Spleen (tissue), 11 donors: Measurements from ENCODE around the gene FMN2. TPM values are rescaled to one million over a fixed set of nuclear protein-coding genes. Genes with fewer than 3 reads are reported as not detected.

ENCODE experiments used
- DNase-seq: peaks from one replicate; pipeline ENCODE4 v3.0.0-alpha.2; 2020
- H3K27ac ChIP-seq, 8 donors: fragments of 200-600 bp; sonication (generic) in 7 of 8; 1 replicate in 4 of 8; 2 replicates in 4 of 8; pipeline versions ENCODE4 v1.5.0 to v1.8.0; 2016 to 2021; ENCODE audit warnings: inconsistent platforms in 4 of 8, mild to moderate bottlenecking in 4 of 8, moderate library complexity in 1 of 8
- H3K27me3 ChIP-seq, 7 donors: fragments of 200-600 bp; sonication (generic) in 6 of 7; replicated peaks in 1 of 7; 1 replicate in 4 of 7; 2 replicates in 3 of 7; pipeline versions ENCODE4 v1.5.0 to v1.8.0; 2016 to 2021; ENCODE audit warnings: inconsistent platforms in 3 of 7, mild to moderate bottlenecking in 1 of 7
- H3K36me3 ChIP-seq, 6 donors: fragments of 200-600 bp; sonication (generic) in 5 of 6; 1 replicate in 4 of 6; 2 replicates in 2 of 6; pipeline versions ENCODE4 v1.5.0 to v1.8.0; 2016 to 2021; ENCODE audit warnings: inconsistent platforms in 2 of 6
- H3K4me1 ChIP-seq, 6 donors: fragments of 200-600 bp; sonication (generic) in 5 of 6; 1 replicate in 3 of 6; 2 replicates in 3 of 6; pipeline versions ENCODE4 v1.5.0 to v1.8.0; 2016 to 2021; ENCODE audit warnings: inconsistent platforms in 3 of 6
- H3K4me3 ChIP-seq, 8 donors: fragments of 200-600 bp; sonication (generic) in 7 of 8; 1 replicate in 4 of 8; 2 replicates in 4 of 8; pipeline versions ENCODE4 v1.5.0 to v1.8.0; 2016 to 2021; ENCODE audit warnings: inconsistent platforms in 4 of 8, mild to moderate bottlenecking in 4 of 8, moderate library complexity in 2 of 8
- H3K9me3 ChIP-seq, 8 donors: fragments of 200-600 bp; sonication (generic) in 7 of 8; 1 replicate in 4 of 8; 2 replicates in 4 of 8; pipeline versions ENCODE4 v1.5.0 to v1.8.0; 2016 to 2021; ENCODE audit warnings: inconsistent platforms in 4 of 8
- CTCF ChIP-seq, 11 experiments: fragments of 200-600 bp in 7 of 11; fragments of 450-650 bp in 4 of 11; sonication (generic) in 4 of 11; IDR thresholded peaks in 8 of 11; conservative IDR thresholded peaks in 3 of 11; 1 replicate in 7 of 11; 2 replicates in 4 of 11; pipeline versions ENCODE4 v1.4.0 to v1.8.0; 2016 to 2021; ENCODE audit warnings: antibody characterized with exemption in 11 of 11, inconsistent platforms in 4 of 11, mild to moderate bottlenecking in 1 of 11
- POLR2A ChIP-seq, 3 donors: fragments of 450-650 bp; IDR thresholded peaks; one replicate each; pipeline ENCODE4 v1.5.1; 2017; ENCODE audit warnings: antibody characterized with exemption in 3 of 3, mild to moderate bottlenecking in 1 of 3
- POLR2AphosphoS5 ChIP-seq, 3 donors: sonication (generic); formaldehyde crosslinking; IDR thresholded peaks; one replicate each; pipeline ENCODE4 v1.5.1; 2017; ENCODE audit warnings: antibody characterized with exemption in 3 of 3
- WGBS, 5 donors: extraction: QIAGEN DNeasy Blood & Tissue Kit in 3 of 5; methylation state at CpG; one replicate each; pipeline versions ENCODE4 v1.1.5 to v1.1.7; 2013 to 2018; 5-methylcytosine and 5-hydroxymethylcytosine counted together
- intact Hi-C: fragments of 100-400 bp; cut with DNase I; formaldehyde crosslinking; loops from one replicate; pipeline ENCODE4 v1.15.0; 2023; ENCODE audit warnings: low total_unique reads
- polyA plus RNA-seq, 3 donors: library from polyadenylated mRNA; stranded (reverse); fragments of 200-250 nt; gene quantifications; one replicate each; pipeline ENCODE4 v1.2.1, GENCODE V29; 2013
- total RNA-seq, 7 donors: library from RNA; depleted of rRNA in 3 of 7; stranded (reverse); fragments of >200 nt in 3 of 7; fragmentation: NEBNext Ultra II Directional in 4 of 7; extraction: Animal tissue kit (Norgen Biotek cat#: 25700) in 4 of 7; gene quantifications; one replicate each; pipeline versions ENCODE4 v1.1.0 to v1.2.1, GENCODE V29; 2016 to 2021
- donor health status: healthy with polysubstance abuse.
- donor health status: DM: no; HTN: no; CAD: no; lungs with moderate emphysema.
- donor health status: DM: no; HTN: no; CAD: no.
- donor health status: Bipolar disorder and iron deficiency.
- donor health status: healthy.
- donor health status: DM: no; HTN: no; CAD: no.
- donor health status: DM: yes; HTN: yes; CAD: no.

FMN2 gene
- total and polyA plus RNA-seq, 10 donors, result 0.04 to 0.24 (median 0.12) TPM; not detected in 6

GRCh38 chr1:240423246-240423924 lies 331.7 kb downstream of the FMN2 start:
- WGBS, 5 donors, result 56 to 67% (median 64%) methylated on average over 6 of the region's 6 CpGs
- Histone ChIP-seq H3K27me3 (no peaks in the 10 kb centered on the region), H3K4me1 (no peaks in the 10 kb centered on the region), H3K9me3 (peaks cover 0 to 4% (median 0%) of the 10 kb centered on the region in 8 donors), H3K4me3 (no peak overlapping the region), H3K36me3 (no peaks in the 10 kb centered on the region), H3K27ac (no peak overlapping the region)
- intact Hi-C loops, result no loop called here
- no peak for DNase-seq
- TF ChIP-seq CTCF (IDR thresholded peaks at IDR 0.05 in 8 of 11, conservative IDR thresholded peaks at IDR 0.05 in 3 of 11) (no peak), POLR2A (IDR thresholded peaks at IDR 0.05) (no peak), POLR2AphosphoS5 (IDR thresholded peaks at IDR 0.05) (no peak)

DNA sequence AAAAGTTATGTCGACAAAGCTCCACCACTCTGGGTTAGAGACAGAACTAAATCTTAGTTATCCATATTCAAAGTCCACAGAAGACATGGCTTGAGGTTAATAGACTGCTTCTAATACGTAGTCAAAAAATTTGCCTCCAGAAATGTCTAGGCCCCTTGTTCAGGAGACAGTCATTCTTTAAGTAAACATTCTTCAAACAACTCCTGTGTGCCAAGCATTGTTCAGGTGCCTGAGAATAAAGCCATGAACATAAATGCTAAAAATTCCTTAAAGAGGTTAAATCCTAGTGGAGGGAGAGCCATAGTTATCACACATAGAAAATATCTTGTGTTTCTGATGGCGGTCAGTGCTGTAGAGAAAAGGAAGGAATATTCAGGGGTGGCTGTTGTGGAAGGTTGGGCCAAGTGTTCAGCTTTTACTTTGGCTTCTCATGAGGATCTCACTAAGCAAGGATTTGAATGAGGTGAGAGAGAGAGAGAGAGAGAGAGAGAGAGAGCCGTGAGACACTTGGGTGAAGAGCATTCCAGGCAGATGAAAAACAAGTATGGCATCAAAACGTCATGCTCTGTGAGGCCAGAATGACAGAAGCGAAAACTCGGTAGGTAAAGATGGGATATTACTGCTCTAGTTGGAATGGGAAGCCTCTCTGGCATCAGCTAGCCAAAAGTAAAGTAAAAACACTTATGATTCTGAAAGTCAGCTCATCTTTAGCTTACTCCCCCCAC lies 333.2 kb downstream of the FMN2 start:
- no peak for DNase-seq
- Histone ChIP-seq H3K36me3 (no peaks in the 10 kb centered on the region), H3K4me1 (no peaks in the 10 kb centered on the region), H3K27ac (no peak overlapping the region), H3K9me3 (no peaks in the 10 kb centered on the region), H3K4me3 (no peak overlapping the region), H3K27me3 (no peaks in the 10 kb centered on the region)
- TF ChIP-seq CTCF (IDR thresholded peaks at IDR 0.05 in 8 of 11, conservative IDR thresholded peaks at IDR 0.05 in 3 of 11) (no peak), POLR2A (IDR thresholded peaks at IDR 0.05) (no peak)
- intact Hi-C loops, result no loop called here
- 66 to 73% (median 67%) methylated on average over 7 of the region's 7 CpGs for WGBS, 5 donors

GRCh38 chr1:240426051-240426450 lies 334.4 kb downstream of the FMN2 start:
- Histone ChIP-seq H3K4me3 (no peak overlapping the region), H3K4me1 (no peaks in the 10 kb centered on the region), H3K27me3 (no peaks in the 10 kb centered on the region), H3K27ac (no peak overlapping the region), H3K9me3 (no peaks in the 10 kb centered on the region), H3K36me3 (no peaks in the 10 kb centered on the region)
- TF ChIP-seq CTCF (IDR thresholded peaks at IDR 0.05 in 8 of 11, conservative IDR thresholded peaks at IDR 0.05 in 3 of 11), result no peak
- TF ChIP-seq POLR2AphosphoS5 (IDR thresholded peaks at IDR 0.05), result no peak
- TF ChIP-seq POLR2A (IDR thresholded peaks at IDR 0.05), result no peak
- no peak for DNase-seq
- intact Hi-C loops, result no loop called here
- 84 to 91% (median 86%) methylated on average over 2 of the region's 2 CpGs for WGBS, 5 donors

GRCh38 chr1:240435996-240436566 lies 344.4 kb downstream of the FMN2 start:
- Histone ChIP-seq H3K36me3 (no peaks in the 10 kb centered on the region), H3K27ac (no peak overlapping the region), H3K4me1 (no peaks in the 10 kb centered on the region), H3K4me3 (no peak overlapping the region), H3K27me3 (no peaks in the 10 kb centered on the region), H3K9me3 (no peaks in the 10 kb centered on the region)
- TF ChIP-seq POLR2AphosphoS5 (IDR thresholded peaks at IDR 0.05) (no peak), POLR2A (IDR thresholded peaks at IDR 0.05) (no peak), CTCF (IDR thresholded peaks at IDR 0.05 in 8 of 11, conservative IDR thresholded peaks at IDR 0.05 in 3 of 11) (no peak)
- 82 to 89% (median 86%) methylated on average over 9 of the region's 9 CpGs for WGBS, 5 donors
- intact Hi-C loops, result no loop called here
- DNase-seq, result no peak
